H1 (cell line): ENCODE results near the gene GLRX. TPM values are rescaled to one million over a fixed set of nuclear protein-coding genes. Genes with fewer than 3 reads are reported as not detected.

Experiments used
- BCL11A ChIP-seq, 2 experiments: IDR thresholded peaks; one replicate each; pipeline ENCODE4 v1.6.1; 2011; ENCODE audit warnings: low read depth in 2 of 2, low read length in 2 of 2, mild to moderate bottlenecking in 2 of 2
- TEAD4 ChIP-seq: IDR thresholded peaks from 2 replicates; pipeline ENCODE4 v1.6.1; 2012; ENCODE audit warnings: low read depth, low read length, inconsistent platforms, mixed read lengths
- YY1 ChIP-seq: IDR thresholded peaks from 2 replicates; pipeline ENCODE4 v1.6.1; 2011; ENCODE audit warnings: low read depth, mild to moderate bottlenecking, low read length
- polyA plus RNA-seq, 7 experiments: library from polyadenylated mRNA; depleted of rRNA in 3 of 7; stranded (reverse) in 5 of 7; unstranded in 2 of 7; fragments of >200 nt in 5 of 7; fragments of 200-250 nt in 2 of 7; gene quantifications; 1 replicate in 5 of 7; 2 replicates in 1 of 7; 4 replicates in 1 of 7; pipeline versions ENCODE4 v1.2.1 to v1.2.3, GENCODE V29; 2011 to 2013; ENCODE audit warnings: missing spikeins in 2 of 7, mixed read lengths in 2 of 7
- total RNA-seq: library from RNA; stranded (reverse); fragmentation: NEBNext Ultra II Directional; extraction: Animal tissue kit (Norgen Biotek cat#: 25700); gene quantifications from 2 replicates; pipeline ENCODE4 v1.2.1, GENCODE V29; 2021

The GLRX gene
- total and polyA plus RNA-seq, 2 of the 8 experiments (the other 6 are each of a cell fraction or from before 2014, with no cell fraction given), result 22.9 to 31.2 TPM

DNA sequence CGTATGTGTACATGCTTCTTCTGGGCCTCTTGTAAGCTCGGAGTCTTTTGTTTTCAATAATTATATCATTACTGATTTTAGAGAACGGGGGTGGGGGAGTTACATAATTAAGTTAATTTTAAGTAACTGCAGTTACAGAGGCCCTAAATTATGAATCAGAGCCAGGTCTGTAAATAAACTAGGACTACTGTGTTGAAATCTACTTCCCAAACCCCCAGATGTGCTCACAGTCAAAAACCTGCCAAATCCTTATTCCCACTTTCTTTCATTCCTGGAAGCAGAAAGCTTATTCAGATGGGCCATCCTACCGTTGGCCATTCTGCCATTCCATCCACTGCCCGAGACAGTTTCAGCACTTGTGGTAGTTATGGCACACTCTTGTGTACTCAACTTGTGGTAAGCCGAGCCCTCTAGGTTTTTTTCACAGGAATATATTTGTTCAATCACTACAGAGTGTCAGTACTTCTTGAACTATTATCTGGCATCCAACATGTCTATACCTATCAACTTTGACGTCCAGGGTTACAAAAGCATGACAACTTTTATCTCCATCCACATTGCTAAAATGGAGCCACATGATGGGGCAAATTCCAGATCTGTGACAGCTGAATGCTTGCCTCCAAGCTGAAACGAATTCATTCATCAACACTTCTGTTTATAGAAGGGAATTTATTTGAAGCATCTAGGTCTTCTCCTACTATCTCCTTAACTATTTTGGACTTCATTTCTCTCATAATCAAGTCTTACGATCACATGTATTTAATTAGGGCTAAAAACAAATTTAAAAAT lies 37.8 kb downstream of the GLRX start (continued):
- TF ChIP-seq YY1, result no peak
- TF ChIP-seq BCL11A (IDR thresholded peaks at IDR 0.05; ENCODE audit: low read depth in 2 of 2, low read length in 2 of 2), result no peak
- no peak for TF ChIP-seq TEAD4
